HepG2 (cell line): ENCODE data around the gene CACNB4. TPM values are rescaled to one million over a fixed set of nuclear protein-coding genes. Genes with fewer than 3 reads are reported as not detected.

Experiments
- NFE2L1 ChIP-seq: sonication (generic); formaldehyde crosslinking; IDR thresholded peaks from 2 replicates; pipeline ENCODE4 v1.4.0; 2020; ENCODE audit warnings: missing genetic modification reagents, mild to moderate bottlenecking, borderline replicate concordance
- PAWR ChIP-seq: sonication (generic); formaldehyde crosslinking; IDR thresholded peaks from 2 replicates; pipeline ENCODE4 v1.4.0; 2020; ENCODE audit warnings: missing genetic modification reagents, mild to moderate bottlenecking, borderline replicate concordance
- PRDM10 ChIP-seq: sonication (generic); formaldehyde crosslinking; IDR thresholded peaks from 2 replicates; pipeline ENCODE4 v1.4.0; 2020; ENCODE audit warnings: low read depth, missing genetic modification reagents
- ZNF407 ChIP-seq: sonication (generic); formaldehyde crosslinking; IDR thresholded peaks from one replicate; pipeline ENCODE4 v1.5.1; 2020; ENCODE audit warnings: mild to moderate bottlenecking, missing genetic modification reagents; ENCODE audit errors: not compliant biosample characterization
- ZNF841 ChIP-seq: sonication (generic); formaldehyde crosslinking; IDR thresholded peaks from 2 replicates; pipeline ENCODE4 v1.8.1; 2023; ENCODE audit warnings: missing genetic modification reagents, borderline replicate concordance
- polyA plus RNA-seq, 8 experiments: library from polyadenylated mRNA; depleted of rRNA in 3 of 8; stranded (reverse) in 7 of 8; unstranded in 1 of 8; fragments of >200 nt; fragmentation: Illumina TruSeq in 4 of 8; extraction: Trizol in 4 of 8; gene quantifications; 2 replicates each; pipeline versions ENCODE4 v1.2.1 to v1.2.3, GENCODE V29; 2011 to 2016; ENCODE audit warnings: low read depth in 4 of 8, missing spikeins in 1 of 8, mixed read lengths in 1 of 8; ENCODE audit not compliant: insufficient read depth in 1 of 8
- total RNA-seq, 5 experiments: library from RNA; depleted of rRNA; stranded (reverse); fragments of >200 nt; fragmentation: Illumina TruSeq; extraction: Trizol; gene quantifications; 2 replicates each; pipeline ENCODE4 v1.2.3, GENCODE V29; 2016; ENCODE audit warnings: low read depth in 1 of 5

CACNB4 gene
- total and polyA plus RNA-seq, 2 of the 13 experiments (the other 11 are each of a cell fraction or from before 2014, with no cell fraction given) = 5.1 to 14.3 TPM

GRCh38 chr2:151904807-151905206 is 194.0 kb downstream of the CACNB4 start (continued):
- no peak for TF ChIP-seq ZNF407 (CRISPR knock-in tag)
- no peak for TF ChIP-seq PRDM10 (CRISPR knock-in tag)
- no peak for TF ChIP-seq PAWR (CRISPR knock-in tag)
- no peak for TF ChIP-seq ZNF841 (CRISPR knock-in tag)
- TF ChIP-seq NFE2L1 (CRISPR knock-in tag) = no peak
